ENCODE data around the gene FA2H.
"Not testable (repeated sequence)": the region's sequence is repeated elsewhere in the genome, so short reads cannot be mapped to it uniquely, and the experiment has no call there.

FA2H gene

GRCh38 chr16:74743045-74743667 lies 31.5 kb downstream of the FA2H start:
- DNase-seq: no peak

- DNase-seq: peak; percentile 44
These were observed 32.6 kb downstream of the FA2H start for GRCh38 chr16:74742051-74742481.

- DNase-seq: no peak
These were observed 33.8 kb downstream of the FA2H start for GRCh38 chr16:74740795-74741304.

GRCh38 chr16:74739275-74739674 lies 35.3 kb downstream of the FA2H start:
- DNase-seq: no peak

GRCh38 chr16:74738816-74739215 lies 35.8 kb downstream of the FA2H start:
- no peak for DNase-seq

- no peak for DNase-seq
These were observed 36.5 kb downstream of the FA2H start for GRCh38 chr16:74738113-74738541.

- no peak for DNase-seq
These were observed 37.1 kb downstream of the FA2H start for GRCh38 chr16:74737521-74737920.

- no peak for DNase-seq
These were observed 38.0 kb downstream of the FA2H start for GRCh38 chr16:74736531-74737157.

GRCh38 chr16:74735554-74735953 lies 39.1 kb downstream of the FA2H start:
- DNase-seq: no peak

GRCh38 chr16:74735162-74735452 lies 39.5 kb downstream of the FA2H start:
- no peak for DNase-seq

- no peak for DNase-seq
These were observed 40.1 kb downstream of the FA2H start for GRCh38 chr16:74734361-74735161.

GRCh38 chr16:74732707-74733350 lies 41.8 kb downstream of the FA2H start:
- no peak for DNase-seq

- DNase-seq: no peak
These were observed 42.7 kb downstream of the FA2H start for GRCh38 chr16:74731853-74732477.

- DNase-seq: no peak
These were observed 44.6 kb downstream of the FA2H start for GRCh38 chr16:74729783-74730683.

GRCh38 chr16:74727903-74728302 lies 46.7 kb downstream of the FA2H start:
- DNase-seq: no peak

GRCh38 chr16:74726716-74727115 lies 47.9 kb downstream of the FA2H start:
- no peak for DNase-seq

- no peak for DNase-seq
These were observed 48.8 kb downstream of the FA2H start for GRCh38 chr16:74725651-74726455.

- no peak for DNase-seq
These were observed 49.6 kb downstream of the FA2H start for GRCh38 chr16:74724820-74725549.

- no peak for DNase-seq
These were observed 51.4 kb downstream of the FA2H start for GRCh38 chr16:74723256-74723655.

GRCh38 chr16:74722156-74722555 lies 52.5 kb downstream of the FA2H start:
- not testable (repeated sequence) for DNase-seq
